ENCODE results near the gene DGKG. TPM values are rescaled to one million over a fixed set of nuclear protein-coding genes. Genes with fewer than 3 reads are reported as not detected.

The DGKG gene
- total and polyA plus RNA-seq, 9 of the 15 experiments (the other 6 are each of a cell fraction or from before 2014, with no cell fraction given): 0.01 to 0.36 (median 0.15) TPM

DNA sequence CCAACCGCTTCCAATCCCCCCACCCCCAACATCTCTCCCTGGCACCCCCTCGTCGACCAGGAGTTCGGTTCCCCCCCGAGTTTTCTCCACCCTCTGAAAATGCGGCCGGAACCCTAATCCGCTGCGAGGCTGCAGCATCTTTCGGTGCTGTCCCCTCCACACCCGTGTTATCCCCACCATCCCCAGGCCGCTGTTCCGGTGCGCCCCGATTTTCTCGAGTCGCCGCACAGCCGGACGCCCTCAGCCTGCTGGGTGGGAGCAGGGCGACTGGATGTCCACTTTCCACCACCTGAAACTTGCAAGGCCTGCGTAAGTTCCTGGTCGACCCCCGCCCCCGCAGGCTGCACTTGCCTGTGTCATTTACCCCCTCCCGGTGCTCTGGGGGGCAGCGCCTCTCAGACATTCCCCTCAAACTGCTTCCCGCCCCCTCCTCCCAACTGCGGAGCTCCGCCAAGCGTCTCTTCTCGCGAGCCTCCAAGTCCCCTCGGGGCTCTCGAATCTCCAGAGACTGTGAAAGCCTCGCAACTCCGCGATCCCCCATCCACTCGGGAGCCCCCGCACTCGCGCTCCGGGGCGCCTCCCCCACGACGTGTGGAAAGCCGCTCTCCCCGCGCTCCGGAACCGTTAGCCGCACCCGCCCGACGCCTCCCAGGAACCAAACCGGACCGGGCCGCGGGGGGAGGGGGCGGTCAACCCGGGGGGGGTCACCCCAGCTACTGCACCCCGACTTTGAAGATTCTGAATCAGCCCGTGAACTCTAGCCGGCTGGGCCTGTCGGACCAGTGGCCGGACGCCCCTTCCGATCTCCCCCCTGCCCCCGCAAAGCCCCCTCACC, 253.7 kb downstream of the DGKG start (continued):
- TF ChIP-seq, protein P1, sequence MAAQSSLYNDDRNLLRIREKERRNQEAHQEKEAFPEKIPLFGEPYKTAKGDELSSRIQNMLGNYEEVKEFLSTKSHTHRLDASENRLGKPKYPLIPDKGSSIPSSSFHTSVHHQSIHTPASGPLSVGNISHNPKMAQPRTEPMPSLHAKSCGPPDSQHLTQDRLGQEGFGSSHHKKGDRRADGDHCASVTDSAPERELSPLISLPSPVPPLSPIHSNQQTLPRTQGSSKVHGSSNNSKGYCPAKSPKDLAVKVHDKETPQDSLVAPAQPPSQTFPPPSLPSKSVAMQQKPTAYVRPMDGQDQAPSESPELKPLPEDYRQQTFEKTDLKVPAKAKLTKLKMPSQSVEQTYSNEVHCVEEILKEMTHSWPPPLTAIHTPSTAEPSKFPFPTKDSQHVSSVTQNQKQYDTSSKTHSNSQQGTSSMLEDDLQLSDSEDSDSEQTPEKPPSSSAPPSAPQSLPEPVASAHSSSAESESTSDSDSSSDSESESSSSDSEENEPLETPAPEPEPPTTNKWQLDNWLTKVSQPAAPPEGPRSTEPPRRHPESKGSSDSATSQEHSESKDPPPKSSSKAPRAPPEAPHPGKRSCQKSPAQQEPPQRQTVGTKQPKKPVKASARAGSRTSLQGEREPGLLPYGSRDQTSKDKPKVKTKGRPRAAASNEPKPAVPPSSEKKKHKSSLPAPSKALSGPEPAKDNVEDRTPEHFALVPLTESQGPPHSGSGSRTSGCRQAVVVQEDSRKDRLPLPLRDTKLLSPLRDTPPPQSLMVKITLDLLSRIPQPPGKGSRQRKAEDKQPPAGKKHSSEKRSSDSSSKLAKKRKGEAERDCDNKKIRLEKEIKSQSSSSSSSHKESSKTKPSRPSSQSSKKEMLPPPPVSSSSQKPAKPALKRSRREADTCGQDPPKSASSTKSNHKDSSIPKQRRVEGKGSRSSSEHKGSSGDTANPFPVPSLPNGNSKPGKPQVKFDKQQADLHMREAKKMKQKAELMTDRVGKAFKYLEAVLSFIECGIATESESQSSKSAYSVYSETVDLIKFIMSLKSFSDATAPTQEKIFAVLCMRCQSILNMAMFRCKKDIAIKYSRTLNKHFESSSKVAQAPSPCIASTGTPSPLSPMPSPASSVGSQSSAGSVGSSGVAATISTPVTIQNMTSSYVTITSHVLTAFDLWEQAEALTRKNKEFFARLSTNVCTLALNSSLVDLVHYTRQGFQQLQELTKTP (IDR thresholded peaks at IDR 0.05; ENCODE audit: low read depth in 1 of 2, partially characterized antibody in 2 of 2): no peak
- TF ChIP-seq SMAD4 (CRISPR knock-in tag; conservative IDR thresholded peaks at IDR 0.05) (no peak), BACH1 (tag; IDR thresholded peaks at IDR 0.05) (no peak), PRPF4 (IDR thresholded peaks at IDR 0.05; ENCODE audit: insufficient read depth, low read depth, low read length, poor library complexity, severe bottlenecking) (peak; percentile 27), CBX1 (IDR thresholded peaks at IDR 0.05; ENCODE audit: low read depth) (no peak), KDM1A (IDR thresholded peaks at IDR 0.05) (peak in 1 of 2 experiments; percentile 71; a peak in 1 of 4 replicates), ATF3 (IDR thresholded peaks at IDR 0.05) (no peak), ATF3 (CRISPR knock-in tag; conservative IDR thresholded peaks at IDR 0.05) (no peak), KDM2B (CRISPR knock-in tag; IDR thresholded peaks at IDR 0.05) (no peak), POLR2H (tag; IDR thresholded peaks at IDR 0.05; ENCODE audit: low read depth) (no peak), MIER1 (IDR thresholded peaks at IDR 0.05; ENCODE audit: low read depth) (0 out of 2 replicates have a peak, but pooled peaks have one; percentile 56)
- TF ChIP-seq, protein P2, sequence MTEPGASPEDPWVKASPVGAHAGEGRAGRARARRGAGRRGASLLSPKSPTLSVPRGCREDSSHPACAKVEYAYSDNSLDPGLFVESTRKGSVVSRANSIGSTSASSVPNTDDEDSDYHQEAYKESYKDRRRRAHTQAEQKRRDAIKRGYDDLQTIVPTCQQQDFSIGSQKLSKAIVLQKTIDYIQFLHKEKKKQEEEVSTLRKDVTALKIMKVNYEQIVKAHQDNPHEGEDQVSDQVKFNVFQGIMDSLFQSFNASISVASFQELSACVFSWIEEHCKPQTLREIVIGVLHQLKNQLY (CRISPR knock-in tag; conservative IDR thresholded peaks at IDR 0.05): no peak
